Gastrocnemius medialis (tissue), 4 donors: ENCODE results near the gene DLX4. TPM values are rescaled to one million over a fixed set of nuclear protein-coding genes. Genes with fewer than 3 reads are reported as not detected.

ENCODE experiments used
- ATAC-seq, 2 donors: fragments of 150-250 bp; one replicate each; pipeline ENCODE4 v1.9.1; 2016
- DNase-seq, 2 donors: peaks; one replicate each; pipeline ENCODE4 v3.0.0-alpha.2; 2019
- H3K27ac ChIP-seq, 4 donors: fragments of 200-600 bp; sonication (generic); 1 replicate in 1 of 4; 2 replicates in 3 of 4; pipeline ENCODE4 v1.5.1; 2016 to 2018; ENCODE audit warnings: mild to moderate bottlenecking in 2 of 4, moderate library complexity in 1 of 4
- H3K27me3 ChIP-seq, 3 donors: fragments of 200-600 bp; sonication (generic) in 2 of 3; 1 replicate in 1 of 3; 2 replicates in 2 of 3; pipeline versions ENCODE4 v1.5.1 to v1.6.0; 2016 to 2019; ENCODE audit warnings: mild to moderate bottlenecking in 1 of 3, moderate library complexity in 1 of 3
- H3K36me3 ChIP-seq, 2 donors: fragments of 200-600 bp; sonication (generic) in 1 of 2; one replicate each; pipeline ENCODE4 v1.5.1; 2017 to 2018
- H3K4me1 ChIP-seq, 2 donors: fragments of 200-600 bp; sonication (generic) in 1 of 2; one replicate each; pipeline ENCODE4 v1.5.1; 2016 to 2017; ENCODE audit warnings: mild to moderate bottlenecking in 2 of 2
- H3K4me3 ChIP-seq, 4 donors: fragments of 200-600 bp; sonication (generic) in 3 of 4; 1 replicate in 1 of 4; 2 replicates in 3 of 4; pipeline ENCODE4 v1.5.1; 2016 to 2019; ENCODE audit warnings: mild to moderate bottlenecking in 2 of 4
- H3K9me3 ChIP-seq, 3 donors: fragments of 200-600 bp; sonication (generic) in 2 of 3; 1 replicate in 1 of 3; 2 replicates in 2 of 3; pipeline ENCODE4 v1.5.1; 2016 to 2019
- CTCF ChIP-seq, 5 experiments: fragments of 450-650 bp in 3 of 5; fragments of 200-600 bp in 2 of 5; sonication (generic) in 2 of 5; IDR thresholded peaks in 4 of 5; conservative IDR thresholded peaks in 1 of 5; 1 replicate in 4 of 5; 2 replicates in 1 of 5; pipeline ENCODE4 v1.5.1; 2016 to 2019; ENCODE audit warnings: antibody characterized with exemption in 5 of 5, mild to moderate bottlenecking in 3 of 5, moderate library complexity in 3 of 5
- POLR2A ChIP-seq, 2 donors: fragments of 450-650 bp; IDR thresholded peaks; one replicate each; pipeline ENCODE4 v1.6.1; 2017; ENCODE audit warnings: antibody characterized with exemption in 2 of 2, mild to moderate bottlenecking in 2 of 2, moderate library complexity in 2 of 2
- in situ Hi-C, 4 donors: fragments of 200-750 bp; cut with MboI; loops; one replicate each; pipeline versions ENCODE4 v1.15.0 to v1.8.0; 2017; ENCODE audit warnings: low sequenced_read_pairs in 4 of 4
- intact Hi-C: fragments of 100-400 bp; cut with DNase I; formaldehyde crosslinking; loops from one replicate; pipeline ENCODE4 v1.15.1; 2023; ENCODE audit warnings: low total_unique reads
- total RNA-seq, 4 donors: library from RNA; depleted of rRNA; stranded (reverse); fragments of >200 nt; gene quantifications; one replicate each; pipeline versions ENCODE4 v1.1.0 to v1.2.3, GENCODE V29; 2016

Gene DLX4
- total RNA-seq, 4 donors from 2014 or later = not detected

- Histone ChIP-seq H3K4me3 (no peak overlapping the region), H3K9me3 (no peaks in the 10 kb centered on the region), H3K27ac (no peak overlapping the region), H3K36me3 (no peaks in the 10 kb centered on the region), H3K4me1 (no peaks in the 10 kb centered on the region), H3K27me3 (peaks cover 20 to 24% (median 22%) of the 10 kb centered on the region in 3 donors)
- intact Hi-C loops = no loop called here
- TF ChIP-seq POLR2A (IDR thresholded peaks at IDR 0.05) = no peak
- TF ChIP-seq CTCF (IDR thresholded peaks at IDR 0.05 in 4 of 5, conservative IDR thresholded peaks at IDR 0.05 in 1 of 5) = no peak
- ATAC-seq (no peak), DNase-seq (no peak)
- in situ Hi-C loops = no loop called here
Observed at GRCh38 chr17:49955157-49955556, 13.8 kb upstream of the DLX4 start.

- Histone ChIP-seq H3K4me3 (no peak overlapping the region), H3K36me3 (no peaks in the 10 kb centered on the region), H3K4me1 (no peaks in the 10 kb centered on the region), H3K9me3 (no peaks in the 10 kb centered on the region), H3K27ac (no peak overlapping the region), H3K27me3 (peaks cover 9 to 17% (median 13%) of the 10 kb centered on the region in 3 donors)
- in situ Hi-C loops (no loop called here), intact Hi-C loops (no loop called here)
- DNase-seq = no peak
- TF ChIP-seq CTCF (IDR thresholded peaks at IDR 0.05 in 4 of 5, conservative IDR thresholded peaks at IDR 0.05 in 1 of 5) (no peak), POLR2A (IDR thresholded peaks at IDR 0.05) (no peak)
- ATAC-seq = no peak
Observed at GRCh38 chr17:49956780-49957179, 12.2 kb upstream of the DLX4 start.

GRCh38 chr17:49957350-49957749 lies 11.6 kb upstream of the DLX4 start:
- in situ Hi-C loops (no loop called here), intact Hi-C loops (no loop called here)
- DNase-seq (no peak), ATAC-seq (no peak)
- Histone ChIP-seq H3K27me3 (peaks cover 9 to 19% (median 15%) of the 10 kb centered on the region in 3 donors), H3K9me3 (no peaks in the 10 kb centered on the region), H3K27ac (no peak overlapping the region), H3K4me1 (no peaks in the 10 kb centered on the region), H3K36me3 (no peaks in the 10 kb centered on the region), H3K4me3 (no peak overlapping the region)
- TF ChIP-seq CTCF (IDR thresholded peaks at IDR 0.05 in 4 of 5, conservative IDR thresholded peaks at IDR 0.05 in 1 of 5) (no peak), POLR2A (IDR thresholded peaks at IDR 0.05) (no peak)

- TF ChIP-seq CTCF (IDR thresholded peaks at IDR 0.05 in 4 of 5, conservative IDR thresholded peaks at IDR 0.05 in 1 of 5) (no peak), POLR2A (IDR thresholded peaks at IDR 0.05) (no peak)
- Histone ChIP-seq H3K27me3 (peaks cover 23 to 33% (median 29%) of the 10 kb centered on the region in 3 donors), H3K4me1 (no peaks in the 10 kb centered on the region), H3K4me3 (no peak overlapping the region), H3K9me3 (no peaks in the 10 kb centered on the region), H3K27ac (no peak overlapping the region), H3K36me3 (no peaks in the 10 kb centered on the region)
- intact Hi-C loops = no loop called here
- in situ Hi-C loops = no loop called here
- DNase-seq (no peak), ATAC-seq (no peak)
Observed at GRCh38 chr17:49958723-49959122, 10.3 kb upstream of the DLX4 start.
